M059J (cell line): ENCODE data around the gene OBI1. TPM values are rescaled to one million over a fixed set of nuclear protein-coding genes. Genes with fewer than 3 reads are reported as not detected.
A peak's percentile ranks its signal among the peaks of the same experiment; 100 is the strongest.

Source experiments
- DNase-seq: peaks from one replicate; pipeline ENCODE4 v3.0.0-alpha.2; 2012; ENCODE audit warnings: low read depth
- total RNA-seq: library from RNA; depleted of rRNA; stranded (reverse); fragments of >200 nt; shearing (Covaris generic); gene quantifications from 2 replicates; pipeline ENCODE4 v1.2.3, GENCODE V29; 2014; rRNA removed

OBI1 gene, protein sequence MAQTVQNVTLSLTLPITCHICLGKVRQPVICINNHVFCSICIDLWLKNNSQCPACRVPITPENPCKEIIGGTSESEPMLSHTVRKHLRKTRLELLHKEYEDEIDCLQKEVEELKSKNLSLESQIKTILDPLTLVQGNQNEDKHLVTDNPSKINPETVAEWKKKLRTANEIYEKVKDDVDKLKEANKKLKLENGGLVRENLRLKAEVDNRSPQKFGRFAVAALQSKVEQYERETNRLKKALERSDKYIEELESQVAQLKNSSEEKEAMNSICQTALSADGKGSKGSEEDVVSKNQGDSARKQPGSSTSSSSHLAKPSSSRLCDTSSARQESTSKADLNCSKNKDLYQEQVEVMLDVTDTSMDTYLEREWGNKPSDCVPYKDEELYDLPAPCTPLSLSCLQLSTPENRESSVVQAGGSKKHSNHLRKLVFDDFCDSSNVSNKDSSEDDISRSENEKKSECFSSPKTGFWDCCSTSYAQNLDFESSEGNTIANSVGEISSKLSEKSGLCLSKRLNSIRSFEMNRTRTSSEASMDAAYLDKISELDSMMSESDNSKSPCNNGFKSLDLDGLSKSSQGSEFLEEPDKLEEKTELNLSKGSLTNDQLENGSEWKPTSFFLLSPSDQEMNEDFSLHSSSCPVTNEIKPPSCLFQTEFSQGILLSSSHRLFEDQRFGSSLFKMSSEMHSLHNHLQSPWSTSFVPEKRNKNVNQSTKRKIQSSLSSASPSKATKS
- total RNA-seq: 14.7 and 20.6 TPM in 2 replicates

DNA sequence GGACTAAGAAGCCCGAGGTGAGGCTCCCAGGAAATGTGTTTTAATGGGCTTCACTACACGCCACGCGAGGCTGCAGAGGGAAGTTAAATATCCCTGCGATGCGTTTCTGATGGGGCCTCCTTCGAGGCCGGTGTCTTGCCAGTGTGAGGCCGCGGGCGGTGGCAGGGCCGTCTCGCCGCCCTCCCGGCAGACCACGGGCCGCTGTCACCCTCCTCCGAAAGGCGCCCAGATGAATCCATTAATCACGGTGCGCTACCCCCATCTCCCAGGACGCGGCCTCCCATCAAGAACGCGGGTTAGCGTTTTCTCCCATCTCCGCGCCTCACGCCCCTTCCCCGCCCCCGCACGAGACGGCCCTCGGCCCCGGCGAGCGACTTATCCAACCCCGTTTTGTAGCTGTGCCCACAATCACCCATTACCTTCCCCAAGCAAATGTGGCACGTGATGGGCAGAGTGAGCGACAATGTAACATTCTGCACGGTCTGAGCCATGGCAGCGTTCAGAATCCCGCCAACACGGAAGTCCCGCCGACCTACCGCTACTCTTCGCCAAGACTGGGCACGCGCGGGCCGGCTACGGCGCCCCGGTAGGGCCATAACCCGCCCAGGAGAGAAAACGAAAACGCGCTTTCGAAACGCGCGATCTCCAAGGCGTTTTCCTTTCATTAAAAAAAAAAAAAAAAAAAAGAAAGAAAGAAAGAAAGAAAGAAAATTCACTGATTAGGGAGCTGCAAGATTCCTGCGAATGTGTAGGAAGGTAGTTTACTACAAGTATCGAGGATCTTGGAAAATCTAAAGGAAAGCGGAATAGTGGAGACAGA lies at the start of gene OBI1:
Gene OBI1, minus strand, starts transcription at position 526 of the 820 bp plus-strand sequence. Its CDS starts 35 bp downstream, at position 491.
- DNase-seq: peak; percentile 81

DNA sequence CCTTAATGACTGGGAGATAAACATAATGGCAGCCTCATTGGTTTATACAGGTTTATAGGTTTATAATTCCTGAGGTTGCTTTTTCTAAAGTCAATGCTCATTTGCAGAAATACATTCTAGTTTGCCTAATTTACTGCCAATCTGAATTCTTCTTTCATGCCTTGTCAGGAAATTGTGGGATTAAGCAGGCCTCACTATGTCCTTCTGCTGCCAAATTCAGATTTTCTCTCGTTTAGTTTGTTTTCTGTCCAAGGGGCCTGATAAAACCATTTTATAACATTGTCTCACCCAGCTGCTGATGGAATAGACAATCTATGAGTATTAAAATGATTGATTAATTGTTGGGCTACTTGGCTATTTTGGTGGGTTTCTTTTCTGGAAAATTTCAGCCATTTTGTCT lies 42.4 kb upstream of the OBI1 start:
- no peak for DNase-seq

DNA sequence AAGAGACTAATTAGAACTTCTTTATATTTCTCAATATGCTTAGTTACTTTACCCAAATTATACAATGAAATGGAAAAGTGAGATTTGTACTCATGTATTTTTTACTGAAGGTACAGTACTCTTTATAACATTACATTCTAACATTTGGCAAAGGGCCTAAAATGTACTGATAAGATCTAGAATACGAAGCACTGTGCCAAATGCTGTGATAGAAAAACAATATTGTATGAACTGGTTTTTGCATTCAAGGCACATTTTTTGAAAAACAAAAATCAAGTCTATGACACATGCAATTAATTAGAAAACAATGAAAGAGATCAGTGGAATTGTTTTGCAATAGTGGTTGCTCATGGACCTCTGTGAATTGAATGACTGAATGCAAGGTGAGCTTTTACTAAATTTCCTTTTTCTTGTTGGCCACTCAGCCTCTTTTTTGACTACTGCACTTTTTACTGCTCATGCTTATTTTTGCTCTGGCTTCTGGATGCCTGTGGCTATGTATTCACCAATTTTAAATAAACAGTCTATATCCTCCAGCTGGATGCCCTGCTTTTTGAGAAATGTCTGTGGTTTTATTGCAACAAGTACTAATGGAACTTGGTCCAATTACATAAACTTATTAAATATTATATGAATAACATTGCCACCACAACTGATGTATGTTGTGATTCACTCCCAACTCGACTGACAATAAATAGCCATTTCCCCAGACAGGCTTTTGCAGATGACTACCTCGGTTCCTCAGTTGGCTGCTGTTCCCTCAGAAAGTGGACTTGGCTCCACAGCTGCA lies 41.4 kb upstream of the OBI1 start:
- peak; percentile 2 for DNase-seq

DNA sequence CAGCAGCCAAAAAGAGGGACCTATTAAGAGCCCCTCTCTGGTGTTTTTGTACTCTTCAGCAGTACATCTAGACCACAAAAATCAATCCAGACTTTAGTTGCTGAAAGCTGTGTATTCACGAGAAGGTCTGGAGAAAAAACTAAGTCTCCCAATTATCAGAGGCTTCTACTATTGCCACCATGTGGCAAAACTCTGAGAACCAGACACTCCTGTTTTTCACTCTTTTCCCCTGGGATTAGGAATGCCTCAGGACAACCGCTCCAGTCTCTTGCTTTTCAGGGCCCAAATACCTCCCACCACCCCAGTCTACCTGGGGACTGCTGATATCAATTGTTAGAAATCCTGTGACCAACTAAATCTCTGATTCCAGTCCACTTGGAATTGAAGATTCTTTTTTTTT lies 30.1 kb upstream of the OBI1 start:
- no peak for DNase-seq

DNA sequence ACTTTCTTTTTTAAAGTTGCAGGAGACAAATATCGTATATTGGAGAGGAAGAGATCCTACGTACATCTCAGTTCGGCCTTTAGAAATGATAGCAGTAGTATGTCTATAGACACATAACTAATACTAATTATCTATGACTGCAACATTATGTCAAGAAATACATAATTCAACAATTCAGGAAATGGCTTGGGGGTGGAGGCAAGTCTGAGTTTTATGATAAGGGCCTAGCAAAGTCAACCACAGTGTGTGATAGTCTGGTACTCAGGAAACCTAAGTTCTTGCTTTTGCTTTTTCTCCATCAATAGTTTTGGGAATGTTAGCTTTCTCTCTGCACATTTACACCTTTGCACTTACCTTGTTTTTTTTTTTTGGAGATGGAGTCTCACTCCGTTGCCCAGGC lies 27.5 kb upstream of the OBI1 start:
- DNase-seq: no peak

DNA sequence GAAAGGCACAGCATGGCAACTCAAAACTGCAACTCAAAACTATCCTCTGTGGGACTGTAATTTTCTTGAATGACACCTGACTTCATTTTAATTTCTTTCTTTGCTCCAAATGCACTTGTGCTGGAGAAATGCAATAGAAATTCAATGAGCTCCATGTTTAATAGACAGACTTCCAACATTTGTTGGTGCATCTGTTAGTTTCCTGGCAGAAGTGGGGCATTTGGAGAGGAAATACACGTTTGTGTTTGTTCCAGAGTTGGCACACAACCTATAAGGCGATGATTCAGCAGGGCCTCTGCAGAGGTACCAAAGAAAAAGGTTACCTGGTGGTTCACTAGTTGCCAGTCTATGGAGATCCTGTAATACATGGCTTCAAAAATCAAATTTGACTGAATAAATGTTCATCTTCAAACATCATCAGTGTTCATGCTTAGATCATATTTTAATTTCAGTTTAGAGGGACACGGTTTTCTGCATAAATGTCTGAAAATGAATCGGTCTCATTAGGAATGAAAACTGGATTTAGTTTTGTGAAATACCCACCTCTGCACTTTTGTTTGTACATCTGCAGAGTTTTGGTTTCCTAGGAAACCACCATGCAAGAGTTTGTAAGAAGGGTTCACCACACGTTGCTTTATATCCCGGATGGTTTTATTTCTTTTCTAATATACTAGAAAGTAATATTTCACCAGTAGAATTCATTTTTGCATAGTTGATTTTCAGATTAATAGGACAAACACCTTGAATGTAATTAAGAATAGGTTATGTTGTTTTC lies 21.8 kb upstream of the OBI1 start:
- DNase-seq: no peak

DNA sequence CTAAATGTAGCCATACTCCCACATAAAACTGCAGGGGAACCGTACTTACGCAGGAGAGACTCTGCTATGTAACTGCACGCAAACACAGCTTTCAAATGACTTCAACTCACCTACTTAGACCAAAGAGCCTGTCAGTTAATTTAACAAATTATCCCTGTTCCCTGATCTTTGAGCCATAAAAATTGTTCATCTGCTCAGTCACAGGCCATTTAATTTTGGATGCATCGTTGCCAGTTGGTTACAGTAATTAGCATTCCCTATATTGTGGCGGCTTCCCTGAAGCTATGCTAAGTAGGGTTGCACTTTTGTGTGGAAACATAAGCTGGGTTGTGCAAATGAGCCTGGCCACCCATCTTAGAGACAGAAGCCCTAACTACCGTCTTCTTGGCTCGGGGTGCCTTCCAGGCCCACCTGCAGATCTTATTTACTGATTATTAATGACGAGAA lies 21.2 kb upstream of the OBI1 start:
- DNase-seq: no peak

DNA sequence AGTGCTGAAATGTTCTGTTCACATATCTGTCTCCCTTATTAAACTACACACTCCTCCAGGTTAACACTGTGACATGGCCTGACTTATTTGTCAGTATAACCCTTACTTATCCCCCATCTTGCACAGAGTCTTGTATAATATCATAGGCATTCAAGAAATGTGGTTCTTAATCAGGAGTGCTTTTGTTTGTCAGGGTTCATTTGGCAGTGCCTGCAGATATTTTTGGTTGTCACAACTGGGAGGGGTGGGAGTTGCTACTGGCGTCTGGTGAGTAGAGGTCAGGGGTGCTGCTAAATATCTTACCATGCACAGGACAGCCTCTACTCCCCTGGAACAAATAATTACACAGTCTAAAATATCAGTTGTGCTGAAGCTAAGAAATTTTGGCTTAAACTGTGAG lies 20.4 kb upstream of the OBI1 start:
- no peak for DNase-seq

DNA sequence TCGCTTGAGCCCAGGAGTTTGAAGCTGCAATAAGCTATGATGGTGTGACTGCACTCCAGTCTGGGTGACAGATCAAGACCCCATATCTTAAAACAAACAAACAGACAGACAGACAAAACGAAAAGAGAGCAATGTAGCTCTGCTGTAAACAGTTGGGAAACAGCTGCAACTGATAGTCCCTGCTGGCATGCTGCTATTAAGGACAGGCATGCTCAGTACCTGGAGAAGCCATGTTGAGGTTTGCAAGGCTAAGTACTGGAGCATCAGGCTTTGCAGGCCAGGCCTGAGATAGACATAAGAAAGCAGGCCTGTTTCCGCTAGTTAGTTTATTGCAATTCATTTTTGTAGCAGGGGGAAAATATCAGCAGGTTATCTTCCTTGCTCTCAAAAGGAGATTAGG lies 16.2 kb upstream of the OBI1 start:
- DNase-seq: no peak

DNA sequence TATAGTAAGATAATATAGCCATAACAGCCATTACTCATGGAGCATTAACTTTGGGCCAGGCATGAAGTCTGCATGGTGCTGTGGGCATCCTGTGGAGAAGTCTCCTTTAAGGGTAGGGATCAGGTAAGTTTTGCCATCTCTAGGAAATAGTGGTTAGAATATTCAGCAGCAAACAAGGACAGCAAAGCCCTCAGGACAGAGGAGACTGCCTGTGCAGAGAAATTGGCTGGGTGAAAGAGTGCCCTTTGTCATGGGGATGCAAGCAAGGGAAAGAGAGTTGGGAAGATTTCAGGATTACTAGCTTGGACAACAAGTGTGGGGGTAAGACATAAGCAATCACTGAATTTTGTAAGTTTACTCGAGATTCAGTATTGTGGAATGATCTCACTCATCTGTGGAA lies 15.7 kb upstream of the OBI1 start:
- DNase-seq: no peak

DNA sequence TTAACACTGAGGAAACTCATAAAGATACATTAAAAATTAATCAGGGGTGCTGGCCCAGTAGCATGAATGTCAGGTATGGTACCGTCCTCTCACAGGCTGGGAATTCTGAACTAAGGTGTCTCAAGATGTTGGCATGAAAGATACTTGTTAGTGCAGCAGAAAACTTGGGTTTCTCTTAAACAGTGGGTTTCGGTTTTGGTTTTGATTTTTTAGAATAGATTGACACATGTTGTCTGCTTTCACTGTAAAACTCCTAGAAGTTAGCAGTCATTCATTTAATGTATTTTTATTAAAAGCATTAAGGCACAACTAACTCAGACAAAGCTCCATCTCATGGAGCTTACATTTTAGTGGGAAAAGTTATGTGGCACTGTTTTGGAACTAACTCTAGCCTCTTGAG lies 3.5 kb upstream of the OBI1 start:
- no peak for DNase-seq

DNA sequence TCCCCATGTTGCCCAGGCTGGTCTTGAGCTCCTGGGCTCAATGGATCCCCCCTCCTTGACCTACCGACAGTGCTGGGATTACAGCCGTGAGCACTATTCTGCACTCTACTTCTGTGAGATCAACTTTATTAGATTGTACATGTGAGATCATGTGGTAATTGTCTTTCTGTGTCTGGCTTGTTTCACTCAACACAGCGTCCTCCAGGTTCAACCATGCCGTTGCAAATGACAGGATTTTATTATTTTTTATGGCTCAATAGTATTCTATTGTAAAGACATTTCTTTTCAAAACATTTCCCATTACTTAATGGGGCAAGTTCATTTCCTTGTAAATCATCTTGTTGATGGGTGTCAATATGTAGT lies 1.5 kb upstream of the OBI1 start:
- DNase-seq: no peak

DNA sequence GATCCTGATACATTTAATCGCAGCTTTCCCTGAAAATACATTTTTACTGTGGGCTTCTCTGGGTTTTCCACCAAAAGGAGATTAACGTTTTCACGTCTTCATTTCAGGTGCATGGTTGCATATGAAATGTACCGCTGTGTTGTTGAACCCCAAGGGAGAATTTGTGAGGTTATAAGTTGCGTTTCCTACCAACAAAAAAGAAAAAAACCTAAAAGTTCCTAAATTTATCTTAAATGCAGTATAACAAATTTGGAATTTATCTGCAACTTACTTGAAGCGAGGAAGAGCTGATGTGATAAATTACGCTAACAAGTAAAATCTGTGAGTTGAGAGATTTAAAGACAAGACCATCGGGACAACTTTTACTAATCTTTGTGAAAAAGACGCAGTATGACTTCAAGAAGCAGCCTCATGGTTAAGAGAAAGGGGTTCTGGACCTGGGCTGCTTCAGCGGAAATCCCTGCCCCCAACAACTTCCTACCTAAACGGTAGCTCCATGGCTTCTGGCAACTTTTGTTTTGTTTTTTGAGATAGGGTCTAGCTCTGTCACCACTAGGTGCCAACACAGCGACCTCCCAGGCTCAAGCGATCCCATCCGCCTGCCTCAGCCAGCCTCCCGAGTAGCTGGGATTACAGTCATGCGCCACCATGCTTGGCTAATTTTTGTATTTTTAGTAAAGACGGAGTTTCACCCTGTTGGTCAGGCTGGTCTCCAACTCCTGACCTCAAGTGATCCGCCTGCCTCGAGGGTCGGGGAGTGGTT lies 958 bp upstream of the OBI1 start:
- DNase-seq: peak; percentile 15

DNA sequence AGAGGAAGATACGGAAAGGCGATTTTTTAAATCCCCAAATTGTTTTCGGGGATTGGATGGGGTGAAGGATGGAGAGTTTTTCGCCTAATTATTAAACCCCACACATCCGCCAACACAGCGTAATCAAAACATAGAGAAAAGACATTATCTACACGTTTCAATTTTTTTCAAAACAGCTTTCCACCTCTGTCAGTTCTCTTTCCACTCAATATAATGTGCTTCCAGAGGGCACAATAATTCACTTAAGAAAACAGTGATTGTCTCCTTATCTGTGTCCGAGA lies 435 bp upstream of the OBI1 start:
- no peak for DNase-seq

DNA sequence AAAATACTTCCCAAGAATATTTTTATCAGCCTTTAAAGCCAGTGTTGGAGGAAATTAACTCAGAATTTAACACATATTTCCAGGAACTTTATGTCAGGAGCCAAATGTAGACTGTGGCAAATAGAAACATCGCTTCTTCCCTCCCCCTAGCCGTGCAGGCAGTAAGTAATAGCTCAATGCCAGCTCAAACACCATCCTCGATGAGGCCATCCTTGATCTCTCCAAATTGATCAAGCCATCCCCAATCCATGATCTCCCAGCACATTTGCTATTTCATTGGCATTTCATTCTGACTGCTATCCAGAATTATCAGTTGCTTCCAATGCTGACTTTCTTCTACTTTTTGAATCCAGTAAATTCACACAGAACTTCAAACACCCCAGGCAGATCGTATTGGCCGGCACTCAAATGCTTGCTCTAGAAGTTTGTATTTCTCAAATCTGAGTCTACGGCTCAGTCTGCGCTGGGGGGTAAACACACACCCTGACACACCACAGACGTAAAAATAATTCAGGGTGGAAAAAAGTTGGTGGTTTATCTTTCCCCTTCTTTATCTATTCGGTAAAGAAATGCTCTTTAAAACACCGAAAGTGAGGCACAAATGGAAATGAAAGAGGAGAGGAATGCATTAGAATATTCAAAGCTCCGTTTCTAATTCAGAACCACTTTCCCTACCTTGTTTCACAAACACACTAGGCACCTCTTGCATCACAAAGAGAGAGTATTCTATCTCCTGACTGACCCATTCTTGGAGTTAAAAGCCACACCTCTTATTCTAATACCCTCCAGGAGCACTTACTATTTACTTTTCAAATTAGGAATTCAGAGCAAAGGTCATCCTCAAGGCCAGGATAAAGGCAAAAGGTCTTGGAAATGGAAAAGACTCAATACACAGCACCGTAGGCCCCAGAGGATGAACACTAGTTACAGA lies 991 bp downstream of the OBI1 start:
- DNase-seq: peak; percentile 19

DNA sequence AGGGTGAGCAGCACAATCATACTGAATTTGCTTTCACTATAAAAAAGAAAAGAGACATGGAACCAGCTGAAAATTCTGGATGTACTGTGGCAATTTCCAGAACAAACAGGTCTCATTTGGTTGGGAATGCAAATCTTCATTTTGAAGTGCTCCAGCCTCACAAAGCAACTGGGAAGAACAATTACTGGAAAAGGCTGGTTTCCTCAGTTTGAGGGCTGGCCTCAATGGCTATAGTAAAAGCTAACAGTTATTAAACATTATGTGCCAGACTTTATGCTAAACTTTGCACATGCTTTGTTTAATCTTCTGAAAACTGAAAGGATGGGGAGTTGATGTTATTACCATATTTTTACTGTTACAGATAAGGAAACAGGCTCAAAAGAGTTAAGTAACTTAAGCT lies 3.0 kb downstream of the OBI1 start:
- no peak for DNase-seq

DNA sequence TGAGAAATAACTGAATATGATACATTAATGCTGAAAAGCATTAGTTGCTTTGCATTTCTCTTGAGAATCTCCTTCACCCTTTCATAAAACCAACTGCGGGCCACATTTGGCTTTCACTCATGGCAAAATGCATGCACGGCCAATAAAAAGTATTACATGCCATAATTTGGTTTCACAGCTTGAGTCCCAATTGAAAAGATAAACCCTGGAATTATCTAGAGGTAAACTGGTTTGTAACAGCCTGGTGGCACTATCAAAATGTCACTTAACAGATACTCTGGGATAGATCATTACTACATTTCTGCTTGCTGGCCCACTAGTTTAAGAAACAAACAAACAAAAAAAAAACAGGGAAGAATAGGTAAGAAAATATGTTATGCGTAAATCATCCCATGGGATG lies 3.9 kb downstream of the OBI1 start:
- no peak for DNase-seq

DNA sequence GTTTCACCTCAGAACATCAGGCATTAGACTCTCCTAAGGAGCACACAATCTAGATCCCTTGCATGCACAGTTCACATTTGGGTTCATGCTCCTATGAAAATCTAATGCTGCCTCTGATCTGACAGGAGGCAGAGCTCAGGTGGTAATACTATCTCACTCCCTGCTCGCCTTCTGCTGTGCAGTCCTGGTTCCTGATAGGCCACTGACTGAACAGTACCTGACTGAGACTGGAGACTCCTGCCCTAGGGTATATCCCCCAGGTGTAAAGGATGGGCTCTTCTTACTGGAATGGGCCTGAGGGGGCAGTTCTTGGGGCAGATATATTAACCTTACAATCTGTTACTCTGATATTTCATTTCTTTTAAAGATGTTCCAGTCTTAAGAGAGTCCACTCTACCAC lies 6.3 kb downstream of the OBI1 start:
- DNase-seq: no peak

DNA sequence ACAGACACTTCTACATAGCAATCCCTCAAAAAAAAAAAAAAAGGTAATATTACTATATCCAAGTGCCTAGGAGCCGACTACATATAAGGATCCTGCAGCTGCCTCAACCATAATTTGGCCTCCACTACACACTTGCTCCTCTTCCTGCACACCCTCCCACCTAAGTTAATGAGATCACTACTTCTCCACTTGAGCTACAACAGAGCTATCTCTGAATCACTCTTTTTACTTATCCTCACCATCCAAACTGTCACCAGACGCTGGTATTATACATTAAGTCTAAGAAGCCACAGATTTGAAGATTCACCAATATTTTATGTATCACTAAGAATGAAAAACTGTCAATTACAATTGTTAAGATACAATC lies 8.3 kb downstream of the OBI1 start:
- DNase-seq: no peak
